HG02981 (cell line): ENCODE measurements around the gene MSLN.
"Not testable (repeated sequence)": the region's sequence is repeated elsewhere in the genome, so short reads cannot be mapped to it uniquely, and the experiment has no call there.

Source experiments
- ATAC-seq: cut with Tn5 transposase; IDR thresholded peaks from one replicate; pipeline ENCODE4 v1.9.1; 2021; ENCODE audit warnings: mild to moderate bottlenecking, moderate library complexity; ENCODE audit not compliant: unreplicated experiment

MSLN gene

DNA sequence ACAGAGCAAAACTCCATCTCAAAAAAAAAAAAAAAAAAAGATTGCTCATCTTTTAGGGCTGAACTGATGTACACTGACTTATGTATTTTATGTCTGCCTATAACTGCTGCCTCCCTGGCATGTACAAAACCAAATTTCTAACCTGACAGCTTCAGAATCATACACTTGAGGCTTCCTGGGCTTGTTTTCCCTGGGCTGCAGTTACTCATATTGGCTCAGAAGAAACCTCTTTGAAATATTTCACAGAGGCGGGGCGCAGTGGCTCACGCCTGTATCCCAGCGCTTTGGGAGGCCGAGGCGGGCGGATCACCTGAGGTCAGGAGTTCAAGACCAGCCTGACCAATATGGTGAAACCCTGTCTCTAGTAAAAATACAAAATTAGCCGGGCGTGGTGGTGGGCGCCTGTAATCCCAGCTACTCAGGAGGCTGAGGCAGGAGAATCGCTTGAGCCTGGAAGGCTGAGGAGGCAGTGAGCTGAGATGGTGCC, 6.4 kb upstream of the MSLN start:
- not testable (repeated sequence) for ATAC-seq

GRCh38 chr16:754656-755055, 5.9 kb upstream of the MSLN start:
- ATAC-seq = no peak

- no peak for ATAC-seq
Observed at GRCh38 chr16:756428-756827, 4.1 kb upstream of the MSLN start.

DNA sequence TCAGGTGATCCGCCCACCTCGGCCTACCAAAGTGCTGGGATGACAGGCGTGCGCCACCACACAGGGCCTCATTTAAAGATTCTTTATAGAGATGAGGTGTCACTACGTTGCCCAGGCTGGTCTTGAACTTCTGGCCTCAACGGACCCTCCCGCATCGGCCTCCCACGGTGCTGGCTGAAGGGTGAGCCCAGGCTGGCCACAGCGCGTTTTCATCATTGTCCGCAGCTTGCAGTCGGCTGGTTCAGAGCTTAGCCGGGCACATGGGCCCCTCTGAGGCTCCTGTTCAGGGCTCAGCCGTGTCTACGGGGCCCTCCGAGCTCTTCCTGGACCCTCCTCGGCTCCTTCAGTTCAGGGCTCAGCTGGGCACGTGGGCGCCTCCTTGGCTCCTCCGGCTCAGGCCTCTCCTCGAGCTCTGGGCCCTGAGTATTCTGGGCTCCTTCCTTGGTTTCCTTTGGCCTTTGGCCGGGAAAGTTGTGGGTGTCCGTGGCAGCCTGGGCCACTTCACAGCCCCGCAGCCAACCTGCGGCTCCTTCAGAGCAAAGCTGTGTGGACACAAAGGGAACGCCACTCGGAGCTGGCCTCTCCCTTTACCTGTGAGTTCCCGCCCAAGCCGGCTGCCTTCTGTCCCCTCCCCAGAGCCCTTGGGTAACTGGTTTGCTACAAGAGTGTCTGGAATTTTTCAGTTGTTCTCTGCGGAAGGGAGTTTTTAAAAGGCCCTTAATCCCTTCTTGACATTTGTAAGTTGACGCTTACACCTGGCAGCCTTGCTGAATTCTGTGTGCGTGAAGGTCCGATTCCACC, 1.2 kb upstream of the MSLN start:
- no peak for ATAC-seq

- ATAC-seq = no peak
Observed at GRCh38 chr16:760065-760464, 469 bp upstream of the MSLN start.

GRCh38 chr16:761625-762513, 1.3 kb downstream of the MSLN start:
- no peak for ATAC-seq

DNA sequence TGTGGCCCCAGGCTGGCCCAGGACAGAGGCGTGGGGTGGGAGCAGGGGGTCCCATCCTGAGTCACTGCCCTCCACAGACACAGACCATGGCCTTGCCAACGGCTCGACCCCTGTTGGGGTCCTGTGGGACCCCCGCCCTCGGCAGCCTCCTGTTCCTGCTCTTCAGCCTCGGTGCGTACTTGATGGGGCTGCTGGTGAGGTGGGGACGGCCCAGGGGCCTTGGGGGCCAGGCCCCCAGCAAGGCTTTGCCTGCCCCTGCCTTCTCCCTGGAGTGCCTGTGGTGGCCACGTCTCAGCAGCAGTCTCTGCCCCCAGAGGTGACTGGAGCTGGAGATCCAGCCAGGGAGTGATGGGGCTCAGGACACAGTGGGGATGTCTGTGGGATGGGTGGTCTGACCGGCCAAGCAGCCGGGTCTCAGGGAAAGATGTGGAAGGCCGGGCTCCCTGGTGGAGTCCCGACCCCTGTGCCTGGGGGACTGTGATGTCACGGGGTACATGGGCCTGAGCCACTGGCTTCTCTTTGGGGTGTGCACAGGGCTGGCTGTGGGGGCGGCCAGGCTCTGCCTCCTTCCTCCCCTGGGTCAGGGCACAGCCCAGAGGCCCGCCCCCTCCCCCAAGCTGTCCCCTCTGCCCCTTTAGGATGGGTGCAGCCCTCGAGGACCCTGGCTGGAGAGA, 2.2 kb downstream of the MSLN start:
- ATAC-seq = no peak

- no peak for ATAC-seq
Observed at GRCh38 chr16:763369-764183, 3.0 kb downstream of the MSLN start.

GRCh38 chr16:764184-764750, 3.7 kb downstream of the MSLN start:
- no peak for ATAC-seq

- no peak for ATAC-seq
Observed at GRCh38 chr16:764848-765487, 4.4 kb downstream of the MSLN start.

- ATAC-seq = no peak
Observed at GRCh38 chr16:765488-765865, 4.9 kb downstream of the MSLN start.

DNA sequence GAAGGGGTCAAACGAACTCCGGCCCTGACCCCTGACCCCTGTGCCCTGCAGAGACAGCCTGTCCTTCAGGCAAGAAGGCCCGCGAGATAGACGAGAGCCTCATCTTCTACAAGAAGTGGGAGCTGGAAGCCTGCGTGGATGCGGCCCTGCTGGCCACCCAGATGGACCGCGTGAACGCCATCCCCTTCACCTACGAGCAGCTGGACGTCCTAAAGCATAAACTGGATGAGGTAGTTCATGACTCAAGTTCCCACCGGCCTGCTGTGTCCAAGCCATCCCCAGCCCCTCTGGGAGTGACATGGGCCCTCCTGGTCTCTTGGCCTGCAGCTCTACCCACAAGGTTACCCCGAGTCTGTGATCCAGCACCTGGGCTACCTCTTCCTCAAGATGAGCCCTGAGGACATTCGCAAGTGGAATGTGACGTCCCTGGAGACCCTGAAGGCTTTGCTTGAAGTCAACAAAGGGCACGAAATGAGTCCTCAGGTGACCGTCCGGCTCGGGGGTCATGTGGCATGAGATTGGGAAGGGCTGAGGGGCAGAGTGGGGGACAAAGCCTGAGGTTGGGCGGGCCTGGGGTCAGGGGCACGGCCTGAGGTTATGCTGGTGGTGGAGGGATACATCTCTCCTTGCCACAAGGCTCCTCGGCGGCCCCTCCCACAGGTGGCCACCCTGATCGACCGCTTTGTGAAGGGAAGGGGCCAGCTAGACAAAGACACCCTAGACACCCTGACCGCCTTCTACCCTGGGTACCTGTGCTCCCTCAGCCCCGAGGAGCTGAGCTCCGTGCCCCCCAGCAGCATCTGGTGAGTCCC, 5.7 kb downstream of the MSLN start:
- ATAC-seq = no peak

- ATAC-seq = no peak
Observed at GRCh38 chr16:766820-767640, 6.5 kb downstream of the MSLN start.

DNA sequence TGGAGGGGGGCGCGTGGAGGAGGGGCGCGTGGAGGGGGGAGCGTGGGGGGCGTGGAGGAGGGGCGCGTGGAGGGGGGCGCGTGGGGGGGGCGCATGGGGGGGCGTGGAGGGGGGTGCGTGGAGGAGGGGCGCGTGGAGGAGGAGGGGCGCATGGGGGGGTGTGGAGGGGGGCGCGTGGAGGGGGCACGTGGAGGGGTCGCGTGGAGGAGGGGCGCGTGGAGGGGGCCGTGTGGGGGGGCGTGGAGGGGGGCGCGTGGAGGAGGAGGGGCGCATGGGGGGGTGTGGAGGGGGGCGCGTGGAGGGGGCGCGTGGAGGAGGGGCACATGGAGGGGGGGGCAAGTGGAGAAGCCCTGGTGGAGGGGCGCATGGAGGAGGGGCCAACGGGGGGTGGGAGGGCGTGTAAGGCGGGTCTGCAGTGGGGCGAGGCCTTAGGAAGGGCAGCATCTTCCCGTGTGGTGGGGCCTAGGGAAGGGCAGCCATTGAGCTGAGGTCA, 7.3 kb downstream of the MSLN start:
- ATAC-seq = no peak

GRCh38 chr16:768428-768827, 7.9 kb downstream of the MSLN start:
- ATAC-seq = no peak

DNA sequence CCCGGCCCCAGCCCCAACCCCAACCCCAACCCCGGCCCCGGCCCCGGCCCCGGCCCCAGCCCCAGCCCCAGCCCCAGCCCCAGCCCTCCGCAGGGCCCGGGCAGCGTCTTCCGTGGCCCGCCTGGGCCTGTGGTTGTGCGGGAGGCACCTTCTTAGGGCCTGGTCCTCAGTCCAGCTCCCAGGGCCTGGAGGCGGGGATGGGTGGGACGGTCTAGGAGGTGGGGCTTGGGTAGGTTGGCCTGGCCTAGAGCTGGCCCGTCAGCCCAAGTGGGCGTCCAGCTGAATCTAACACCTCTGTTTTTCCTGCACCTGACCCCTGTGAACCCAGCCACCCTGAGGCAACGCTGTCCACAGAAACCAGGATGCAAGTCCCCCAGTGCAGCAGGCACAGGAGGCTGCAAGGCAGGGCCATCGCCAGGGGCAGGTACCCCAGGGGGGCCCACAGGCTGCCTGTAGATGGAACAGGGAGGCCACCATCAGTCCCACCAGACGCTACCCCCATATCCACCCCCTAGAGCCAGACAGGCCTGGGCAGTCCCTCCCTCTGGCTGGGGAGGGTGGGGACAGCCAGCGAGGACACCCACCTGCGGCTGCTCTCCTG, 8.8 kb downstream of the MSLN start:
- ATAC-seq = no peak

- no peak for ATAC-seq
Observed at GRCh38 chr16:769934-770333, 9.4 kb downstream of the MSLN start.
